Smooth muscle cell (in vitro differentiated cells): ENCODE results near the gene SOX5. TPM values are rescaled to one million over a fixed set of nuclear protein-coding genes. Genes with fewer than 3 reads are reported as not detected.

ENCODE experiments used
- DNase-seq: peaks from one replicate; lab custom pipeline; 2025; ENCODE audit not compliant: unreplicated experiment; lab: John Stamatoyannopoulos, UW
- H2AFZ ChIP-seq: fragments of 200-600 bp; sonication (generic); 2 replicates; pipeline ENCODE4 v1.6.0; 2016; ENCODE audit warnings: antibody characterized with exemption, low read depth, mild to moderate bottlenecking
- H3F3A ChIP-seq: fragments of 200-600 bp; sonication (generic); 2 replicates; pipeline ENCODE4 v1.6.0; 2017; ENCODE audit warnings: antibody characterized with exemption, low read depth
- H3K27ac ChIP-seq: fragments of 200-600 bp; sonication (generic); 2 replicates; pipeline ENCODE4 v1.5.1; 2016; ENCODE audit warnings: low read depth, mild to moderate bottlenecking
- H3K27me3 ChIP-seq: fragments of 200-600 bp; sonication (generic); 2 replicates; pipeline ENCODE4 v1.6.1; 2016; ENCODE audit warnings: low read depth, mild to moderate bottlenecking
- H3K36me3 ChIP-seq: fragments of 200-600 bp; sonication (generic); 2 replicates; pipeline ENCODE4 v1.5.1; 2016; ENCODE audit warnings: low read depth
- H3K4me1 ChIP-seq: fragments of 200-600 bp; sonication (generic); 2 replicates; pipeline ENCODE4 v1.5.1; 2016; ENCODE audit warnings: low read depth
- H3K4me2 ChIP-seq: fragments of 200-600 bp; sonication (generic); 2 replicates; pipeline ENCODE4 v1.6.0; 2016; ENCODE audit warnings: mild to moderate bottlenecking
- H3K4me3 ChIP-seq: fragments of 200-600 bp; sonication (generic); 2 replicates; pipeline ENCODE4 v1.5.1; 2016; ENCODE audit warnings: mild to moderate bottlenecking
- H3K79me2 ChIP-seq: fragments of 200-600 bp; sonication (generic); 2 replicates; pipeline ENCODE4 v1.6.0; 2016; ENCODE audit warnings: low read depth, mild to moderate bottlenecking
- H3K9ac ChIP-seq: fragments of 200-600 bp; sonication (generic); 2 replicates; pipeline ENCODE4 v1.6.0; 2016; ENCODE audit warnings: low read depth
- H3K9me3 ChIP-seq: fragments of 200-600 bp; sonication (generic); replicated peaks from 2 replicates; pipeline ENCODE4 v1.5.1; 2016; ENCODE audit warnings: low read depth
- H4K20me1 ChIP-seq: fragments of 200-600 bp; sonication (generic); 2 replicates; pipeline ENCODE4 v1.6.0; 2016; ENCODE audit warnings: low read depth
- CTCF ChIP-seq: fragments of 200-600 bp; sonication (generic); IDR thresholded peaks from 2 replicates; pipeline ENCODE4 v1.5.1; 2017; ENCODE audit warnings: borderline replicate concordance, mild to moderate bottlenecking, antibody characterized with exemption; ENCODE audit not compliant: insufficient read depth, poor library complexity, severe bottlenecking
- WGBS: methylation state at CpG from one replicate; pipeline ENCODE4 v1.1.7; 2016; ENCODE audit warnings: low lambda C conversion rate; 5-methylcytosine and 5-hydroxymethylcytosine counted together
- polyA plus RNA-seq: library from polyadenylated mRNA; unstranded; fragments of >200 nt; fragmentation: Nextera tagmentation; extraction: Ambion mirVana; gene quantifications from 2 replicates; pipeline ENCODE4 v1.2.1, GENCODE V29; 2016
- total RNA-seq: library from RNA; depleted of rRNA; stranded (reverse); fragments of >200 nt; gene quantifications from 2 replicates; pipeline ENCODE4 v1.2.3, GENCODE V29; 2014

Gene SOX5
- total and polyA plus RNA-seq, 2 experiments from 2014 or later: 22.3 to 47.8 TPM

DNA sequence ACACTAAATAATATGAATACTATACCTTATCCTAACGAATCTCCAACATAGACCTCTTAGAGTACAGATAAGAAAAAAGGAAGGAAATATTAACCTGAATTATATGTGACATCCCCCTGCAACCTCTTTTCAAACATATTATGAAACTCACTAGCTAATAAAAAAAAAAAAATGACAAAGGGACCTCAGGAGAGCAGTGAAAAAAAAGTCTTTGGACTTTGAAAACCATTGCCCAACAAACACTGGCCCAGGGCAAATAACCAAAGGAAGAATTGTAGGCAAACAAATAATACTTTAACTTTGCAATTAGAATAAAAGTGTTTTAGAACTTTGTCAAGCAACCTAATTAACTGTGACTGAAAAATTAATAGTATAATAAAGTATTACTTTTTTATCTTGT, 7.7 kb downstream of the SOX5 start:
- Histone ChIP-seq H3K4me1 (peaks cover 68% of the 10 kb centered on the region), H3K27me3 (no peaks in the 10 kb centered on the region), H4K20me1 (peaks cover 50% of the 10 kb centered on the region), H3K27ac (no peak overlapping the region), H3K4me2 (no peak overlapping the region), H3K9ac (no peak overlapping the region), H3K9me3 (no peaks in the 10 kb centered on the region), H3F3A (no peaks in the 10 kb centered on the region), H3K79me2 (peaks cover 93% of the 10 kb centered on the region), H3K36me3 (no peaks in the 10 kb centered on the region), H3K4me3 (no peak overlapping the region), H2AFZ (no peak overlapping the region)
- WGBS: 97% methylated on average over 1 of the region's 1 CpG
- no peak for TF ChIP-seq CTCF
- DNase-seq: no peak

DNA sequence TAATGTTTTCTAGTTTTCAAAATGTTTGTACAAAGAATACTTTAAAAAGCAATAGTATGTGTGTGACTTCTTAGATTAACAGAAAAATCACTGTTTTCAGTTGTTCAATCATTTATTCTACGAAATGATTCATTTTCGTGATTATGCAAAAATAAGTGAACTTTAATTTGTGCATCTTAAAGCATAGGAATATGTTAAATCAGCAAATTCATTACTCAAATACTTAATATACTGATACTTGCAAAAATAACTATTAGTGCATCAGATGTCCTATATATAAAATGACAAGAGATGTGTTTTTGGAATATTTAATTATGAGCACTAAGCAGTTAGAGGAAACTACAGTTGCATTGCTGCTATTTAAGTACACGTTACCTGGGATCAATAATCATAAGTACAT, 11.0 kb downstream of the SOX5 start:
- Histone ChIP-seq H3K9ac (no peak overlapping the region), H3K4me1 (peaks cover 39% of the 10 kb centered on the region), H4K20me1 (peaks cover 44% of the 10 kb centered on the region), H3F3A (no peaks in the 10 kb centered on the region), H3K4me2 (no peak overlapping the region), H3K9me3 (no peaks in the 10 kb centered on the region), H3K36me3 (no peaks in the 10 kb centered on the region), H3K4me3 (no peak overlapping the region), H3K79me2 (peaks cover 84% of the 10 kb centered on the region), H3K27me3 (no peaks in the 10 kb centered on the region), H3K27ac (no peak overlapping the region), H2AFZ (no peak overlapping the region)
- 97% methylated on average over 3 of the region's 3 CpGs for WGBS
- DNase-seq: no peak
- TF ChIP-seq CTCF: no peak

- Histone ChIP-seq H3K36me3 (no peaks in the 10 kb centered on the region), H2AFZ (no peak overlapping the region), H3K9me3 (no peaks in the 10 kb centered on the region), H3F3A (no peaks in the 10 kb centered on the region), H3K79me2 (peaks cover 80% of the 10 kb centered on the region), H4K20me1 (peaks cover 7% of the 10 kb centered on the region), H3K4me2 (no peak overlapping the region), H3K27me3 (no peaks in the 10 kb centered on the region), H3K4me1 (peaks cover 6% of the 10 kb centered on the region), H3K4me3 (no peak overlapping the region), H3K27ac (no peak overlapping the region), H3K9ac (no peak overlapping the region)
- no peak for DNase-seq
- no peak for TF ChIP-seq CTCF
- 97% methylated on average over 2 of the region's 2 CpGs for WGBS
Measured at GRCh38 chr12:23931176-23931575, 18.3 kb downstream of the SOX5 start.

DNA sequence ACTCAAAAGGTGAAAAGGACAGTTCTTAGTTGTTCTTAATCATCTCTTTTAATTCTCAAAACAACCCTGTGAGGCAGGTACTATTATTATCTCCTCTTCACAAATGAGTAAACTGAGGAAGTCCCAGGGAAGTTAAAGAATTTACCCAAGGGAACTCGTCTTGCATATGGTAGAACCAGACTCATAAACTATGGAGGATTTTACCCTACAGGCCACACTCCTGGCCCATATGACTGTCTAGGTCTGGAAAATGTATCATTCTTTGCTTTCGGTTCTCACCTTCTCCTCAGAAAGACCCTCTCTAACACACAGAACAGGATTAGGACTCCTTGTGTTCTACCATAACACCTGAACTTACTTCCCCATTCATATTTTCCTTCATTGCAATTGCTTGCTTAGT, 18.9 kb downstream of the SOX5 start:
- Histone ChIP-seq H3K27ac (no peak overlapping the region), H3K27me3 (no peaks in the 10 kb centered on the region), H2AFZ (no peak overlapping the region), H3F3A (no peaks in the 10 kb centered on the region), H4K20me1 (peaks cover 7% of the 10 kb centered on the region), H3K4me2 (no peak overlapping the region), H3K4me3 (no peak overlapping the region), H3K4me1 (peaks cover 6% of the 10 kb centered on the region), H3K9ac (no peak overlapping the region), H3K36me3 (no peaks in the 10 kb centered on the region), H3K79me2 (peaks cover 80% of the 10 kb centered on the region), H3K9me3 (no peaks in the 10 kb centered on the region)
- no peak for TF ChIP-seq CTCF
- no peak for DNase-seq
- WGBS: 93% methylated on average over 2 of the region's 2 CpGs
